HG02610 (cell line): Measurements from ENCODE around the gene EPB41L4B.
"Not testable (repeated sequence)": the region's sequence is repeated elsewhere in the genome, so short reads cannot be mapped to it uniquely, and the experiment has no call there.

Source experiments
- ATAC-seq: cut with Tn5 transposase; IDR thresholded peaks from one replicate; pipeline ENCODE4 v1.9.1; 2021; ENCODE audit warnings: mild to moderate bottlenecking, moderate library complexity; ENCODE audit not compliant: unreplicated experiment

The EPB41L4B gene

GRCh38 chr9:109320742-109321448, at the start of gene EPB41L4B:
EPB41L4B (minus strand) TSS chr9:109321059; CDS start chr9:109320446, 613 bp downstream.
- peak; percentile 96 for ATAC-seq

- ATAC-seq, result no peak
Measured at GRCh38 chr9:109369285-109369684, 48.4 kb upstream of the EPB41L4B start.

- ATAC-seq, result no peak
Measured at GRCh38 chr9:109360771-109361170, 39.9 kb upstream of the EPB41L4B start.

GRCh38 chr9:109358968-109359603, 38.2 kb upstream of the EPB41L4B start:
- not testable (repeated sequence) for ATAC-seq

- no peak for ATAC-seq
Measured at GRCh38 chr9:109355564-109356297, 34.9 kb upstream of the EPB41L4B start.

GRCh38 chr9:109354190-109354589, 33.3 kb upstream of the EPB41L4B start:
- no peak for ATAC-seq

GRCh38 chr9:109351032-109351431, 30.2 kb upstream of the EPB41L4B start:
- no peak for ATAC-seq

GRCh38 chr9:109349421-109349846, 28.6 kb upstream of the EPB41L4B start:
- no peak for ATAC-seq

- ATAC-seq, result no peak
Measured at GRCh38 chr9:109346904-109347303, 26.0 kb upstream of the EPB41L4B start.

GRCh38 chr9:109344866-109345265, 24.0 kb upstream of the EPB41L4B start:
- ATAC-seq, result no peak

- no peak for ATAC-seq
Measured at GRCh38 chr9:109342878-109343277, 22.0 kb upstream of the EPB41L4B start.

GRCh38 chr9:109341561-109341960, 20.7 kb upstream of the EPB41L4B start:
- no peak for ATAC-seq

- not testable (repeated sequence) for ATAC-seq
Measured at GRCh38 chr9:109340979-109341378, 20.1 kb upstream of the EPB41L4B start.

- ATAC-seq, result no peak
Measured at GRCh38 chr9:109336409-109336808, 15.6 kb upstream of the EPB41L4B start.

GRCh38 chr9:109335929-109336328, 15.1 kb upstream of the EPB41L4B start:
- no peak for ATAC-seq

- ATAC-seq, result no peak
Measured at GRCh38 chr9:109335121-109335520, 14.3 kb upstream of the EPB41L4B start.

- no peak for ATAC-seq
Measured at GRCh38 chr9:109331353-109331752, 10.5 kb upstream of the EPB41L4B start.

GRCh38 chr9:109329638-109330258, 8.9 kb upstream of the EPB41L4B start:
- no peak for ATAC-seq

GRCh38 chr9:109328978-109329637, 8.2 kb upstream of the EPB41L4B start:
- no peak for ATAC-seq

- no peak for ATAC-seq
Measured at GRCh38 chr9:109325089-109325488, 4.2 kb upstream of the EPB41L4B start.

GRCh38 chr9:109323771-109324170, 2.9 kb upstream of the EPB41L4B start:
- no peak for ATAC-seq
